Renal cortex interstitium (tissue), 11 donors: ENCODE measurements around the gene EIF3B. TPM values are rescaled to one million over a fixed set of nuclear protein-coding genes. Genes with fewer than 3 reads are reported as not detected.
"Not testable (repeated sequence)": the region's sequence is repeated elsewhere in the genome, so short reads cannot be mapped to it uniquely, and the experiment has no call there.

Experiments
- DNase-seq, 11 donors: peaks; one replicate each; pipeline ENCODE4 v3.0.0-alpha.2; 2013; ENCODE audit warnings: low read depth in 9 of 11, low spot score in 4 of 11; ENCODE audit errors: extremely low read depth in 1 of 11
- polyA plus RNA-seq, 3 donors: library from polyadenylated mRNA; unstranded; fragments of 120-200 nt; gene quantifications; one replicate each; pipeline ENCODE4 v1.2.1, GENCODE V29; 2013; ENCODE audit not compliant: insufficient read length in 3 of 3

EIF3B gene
- polyA plus RNA-seq, 3 donors, result 156 to 174 (median 160) TPM

GRCh38 chr7:2326951-2327350 is 27.7 kb upstream of the EIF3B start:
- DNase-seq, result no peak

GRCh38 chr7:2330493-2330892 is 24.1 kb upstream of the EIF3B start:
- no peak for DNase-seq

GRCh38 chr7:2331707-2332106 is 22.9 kb upstream of the EIF3B start:
- no peak for DNase-seq

GRCh38 chr7:2332606-2333231 is 21.9 kb upstream of the EIF3B start:
- DNase-seq, result not testable (repeated sequence)

- no peak for DNase-seq
These were observed 17.9 kb upstream of the EIF3B start for GRCh38 chr7:2336626-2337299.

- DNase-seq, result not testable (repeated sequence)
These were observed 7.1 kb upstream of the EIF3B start for GRCh38 chr7:2347351-2348063.

GRCh38 chr7:2350055-2350454 is 4.6 kb upstream of the EIF3B start:
- DNase-seq, result no peak

- DNase-seq, result no peak
These were observed 3.8 kb upstream of the EIF3B start for GRCh38 chr7:2350861-2351260.

GRCh38 chr7:2353113-2353935 is 1.3 kb upstream of the EIF3B start:
- no peak for DNase-seq

- DNase-seq, result peak in 7 of 11 donors; percentile 73 to 86 (median 77)
These were observed 766 bp upstream of the EIF3B start for GRCh38 chr7:2353936-2354185.

- DNase-seq, result no peak
These were observed 495 bp downstream of the EIF3B start for GRCh38 chr7:2354939-2355704.

GRCh38 chr7:2355705-2356008 is 1.0 kb downstream of the EIF3B start:
- DNase-seq, result no peak

- DNase-seq, result no peak
These were observed 2.5 kb downstream of the EIF3B start for GRCh38 chr7:2357165-2357564.

GRCh38 chr7:2357571-2357970 is 2.9 kb downstream of the EIF3B start:
- no peak for DNase-seq

- no peak for DNase-seq
These were observed 4.4 kb downstream of the EIF3B start for GRCh38 chr7:2358968-2359527.

- DNase-seq, result no peak
These were observed 5.0 kb downstream of the EIF3B start for GRCh38 chr7:2359610-2360009.

GRCh38 chr7:2360796-2361195 is 6.2 kb downstream of the EIF3B start:
- DNase-seq, result no peak

GRCh38 chr7:2362385-2363088 is 7.9 kb downstream of the EIF3B start:
- no peak for DNase-seq
